Measurements from ENCODE around the gene HOXD9. TPM values are rescaled to one million over a fixed set of nuclear protein-coding genes. Genes with fewer than 3 reads are reported as not detected.

The HOXD9 gene
- total and polyA plus RNA-seq, 7 donors: 0.46 to 27.1 (median 10.6) TPM

DNA sequence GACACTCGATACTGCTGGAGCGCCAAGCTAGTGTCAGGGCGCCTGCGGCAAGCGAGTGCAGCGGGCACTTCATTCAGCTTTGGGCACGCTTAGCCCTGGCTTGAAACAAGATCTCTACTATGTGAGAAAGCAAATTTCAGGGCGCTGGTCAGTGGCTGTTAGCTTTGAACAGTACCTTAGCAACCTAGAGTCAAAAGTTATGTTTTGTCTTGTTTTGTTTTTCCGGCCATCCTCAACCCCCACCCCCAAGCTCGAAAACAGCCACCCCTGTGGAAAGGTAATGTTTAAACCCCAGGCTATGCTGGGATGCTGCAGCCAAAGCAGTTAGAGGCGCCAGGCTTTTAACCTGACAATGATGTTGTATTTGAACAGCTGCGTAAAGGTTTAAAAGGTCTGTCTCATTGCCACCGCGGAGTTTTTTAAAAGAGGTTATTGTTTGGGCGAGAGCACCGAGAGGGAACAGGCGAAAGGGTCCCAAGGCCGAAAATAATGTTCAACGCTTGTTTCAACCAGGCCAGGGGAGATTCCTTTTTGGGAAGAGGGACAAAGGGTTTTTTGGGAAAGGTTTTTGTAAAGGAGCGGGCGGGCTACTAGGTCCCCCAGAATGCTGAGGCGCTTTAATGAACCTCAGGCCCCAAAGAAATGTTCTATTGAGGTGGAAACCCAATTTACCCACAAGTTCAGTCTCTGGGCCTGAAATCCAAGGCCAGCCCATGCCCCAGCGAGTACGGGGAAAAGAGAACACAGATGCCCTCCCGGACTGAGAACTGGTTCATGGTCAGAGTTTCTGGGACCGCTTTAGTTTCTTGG is 8.2 kb upstream of the HOXD9 start:
- no peak overlapping the region for H3K4me3 ChIP-seq
- H3K36me3 ChIP-seq: peaks cover 0 to 13% (median 0%) of the 10 kb centered on the region in 4 donors
- H3K27me3 ChIP-seq: peaks cover 0 to 62% (median 4%) of the 10 kb centered on the region in 3 donors
- 23 to 33% methylated on average over 26 of the region's 26 CpGs for WGBS, 2 donors
- intact Hi-C loops (cut with DNase I): no loop called here
- no peaks in the 10 kb centered on the region for H3K9me3 ChIP-seq
- TF ChIP-seq POLR2AphosphoS5 (IDR thresholded peaks at IDR 0.05) (no peak), POLR2A (IDR thresholded peaks at IDR 0.05) (no peak), EP300 (IDR thresholded peaks at IDR 0.05) (no peak)
- TF ChIP-seq, protein P1, sequence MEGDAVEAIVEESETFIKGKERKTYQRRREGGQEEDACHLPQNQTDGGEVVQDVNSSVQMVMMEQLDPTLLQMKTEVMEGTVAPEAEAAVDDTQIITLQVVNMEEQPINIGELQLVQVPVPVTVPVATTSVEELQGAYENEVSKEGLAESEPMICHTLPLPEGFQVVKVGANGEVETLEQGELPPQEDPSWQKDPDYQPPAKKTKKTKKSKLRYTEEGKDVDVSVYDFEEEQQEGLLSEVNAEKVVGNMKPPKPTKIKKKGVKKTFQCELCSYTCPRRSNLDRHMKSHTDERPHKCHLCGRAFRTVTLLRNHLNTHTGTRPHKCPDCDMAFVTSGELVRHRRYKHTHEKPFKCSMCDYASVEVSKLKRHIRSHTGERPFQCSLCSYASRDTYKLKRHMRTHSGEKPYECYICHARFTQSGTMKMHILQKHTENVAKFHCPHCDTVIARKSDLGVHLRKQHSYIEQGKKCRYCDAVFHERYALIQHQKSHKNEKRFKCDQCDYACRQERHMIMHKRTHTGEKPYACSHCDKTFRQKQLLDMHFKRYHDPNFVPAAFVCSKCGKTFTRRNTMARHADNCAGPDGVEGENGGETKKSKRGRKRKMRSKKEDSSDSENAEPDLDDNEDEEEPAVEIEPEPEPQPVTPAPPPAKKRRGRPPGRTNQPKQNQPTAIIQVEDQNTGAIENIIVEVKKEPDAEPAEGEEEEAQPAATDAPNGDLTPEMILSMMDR (IDR thresholded peaks at IDR 0.05): no peak
- no peak for DNase-seq
- H3K27ac ChIP-seq: no peak overlapping the region
- H3K4me1 ChIP-seq: peaks cover 0 to 51% (median 25%) of the 10 kb centered on the region in 4 donors

DNA sequence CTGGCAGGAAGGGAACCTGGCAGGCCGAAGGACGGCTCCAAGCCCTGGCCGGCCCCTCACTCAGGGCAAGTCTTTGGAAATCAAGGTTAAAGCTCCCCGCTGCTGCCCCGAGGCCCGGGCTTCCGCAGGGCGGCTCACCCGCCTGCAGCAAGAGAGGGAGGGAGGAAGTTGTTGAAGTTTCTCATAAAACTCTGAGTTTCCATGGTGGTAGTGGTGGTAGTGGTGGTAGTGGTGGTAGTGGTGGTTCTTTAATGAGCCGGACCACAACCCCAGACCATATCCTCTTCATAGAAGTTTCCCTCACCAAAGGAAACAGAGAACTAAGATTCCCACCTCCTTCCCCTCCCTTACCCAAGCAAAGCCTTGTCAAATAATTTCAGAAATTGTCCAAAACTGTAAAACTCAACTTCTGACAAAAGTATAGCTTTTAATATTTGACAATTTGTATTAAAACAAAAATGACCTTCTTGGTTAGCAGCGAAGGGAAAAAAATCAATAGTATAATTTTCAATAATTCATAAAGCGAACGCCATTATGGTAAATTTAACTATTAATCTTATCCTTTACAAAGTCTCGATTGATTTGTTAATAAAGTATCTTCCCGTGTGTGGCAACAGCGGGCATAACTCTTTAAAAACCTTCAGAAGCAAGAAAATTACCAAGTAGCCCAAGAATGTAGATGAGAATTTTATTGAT is 7.4 kb upstream of the HOXD9 start:
- Histone ChIP-seq H3K36me3 (peaks cover 0 to 8% (median 0%) of the 10 kb centered on the region in 4 donors), H3K27me3 (peaks cover 0 to 62% (median 4%) of the 10 kb centered on the region in 3 donors), H3K27ac (no peak overlapping the region), H3K4me3 (no peak overlapping the region), H3K9me3 (no peaks in the 10 kb centered on the region), H3K4me1 (peaks cover 0 to 44% (median 24%) of the 10 kb centered on the region in 4 donors)
- DNase-seq: no peak
- intact Hi-C loops (cut with DNase I): no loop called here
- TF ChIP-seq, protein P1 (IDR thresholded peaks at IDR 0.05): no peak
- no peak for TF ChIP-seq POLR2A (IDR thresholded peaks at IDR 0.05)
- TF ChIP-seq EP300 (IDR thresholded peaks at IDR 0.05): no peak
- TF ChIP-seq POLR2AphosphoS5 (IDR thresholded peaks at IDR 0.05): no peak
- 41 to 48% methylated on average over 16 of the region's 16 CpGs for WGBS, 2 donors

GRCh38 chr2:176115883-176116813 is 6.4 kb upstream of the HOXD9 start, which contains the start of gene HOXD10:
HOXD10 (plus strand) TSS chr2:176116778; CDS start chr2:176116834, 56 bp downstream.
- DNase-seq: peak; percentile 67
- no peaks in the 10 kb centered on the region for H3K9me3 ChIP-seq
- H3K4me1 ChIP-seq: peaks cover 0 to 33% (median 23%) of the 10 kb centered on the region in 4 donors
- TF ChIP-seq EP300 (IDR thresholded peaks at IDR 0.05) (no peak), POLR2AphosphoS5 (IDR thresholded peaks at IDR 0.05) (peak in 1 of 4 donors; percentile 6), POLR2A (IDR thresholded peaks at IDR 0.05) (no peak)
- TF ChIP-seq, protein P1 (IDR thresholded peaks at IDR 0.05): no peak
- intact Hi-C loops (cut with DNase I): no loop called here
- WGBS, 2 donors: 14 to 19% methylated on average over 66 of the region's 66 CpGs
- peaks cover 0 to 63% (median 4%) of the 10 kb centered on the region in 3 donors for H3K27me3 ChIP-seq
- H3K36me3 ChIP-seq: no peaks in the 10 kb centered on the region
- peak within 1 kb of the TSS in 1 of 4 donors; percentile 41 for H3K27ac ChIP-seq
- peak within 1 kb of the TSS in 1 of 4 donors; percentile 21 for H3K4me3 ChIP-seq

DNA sequence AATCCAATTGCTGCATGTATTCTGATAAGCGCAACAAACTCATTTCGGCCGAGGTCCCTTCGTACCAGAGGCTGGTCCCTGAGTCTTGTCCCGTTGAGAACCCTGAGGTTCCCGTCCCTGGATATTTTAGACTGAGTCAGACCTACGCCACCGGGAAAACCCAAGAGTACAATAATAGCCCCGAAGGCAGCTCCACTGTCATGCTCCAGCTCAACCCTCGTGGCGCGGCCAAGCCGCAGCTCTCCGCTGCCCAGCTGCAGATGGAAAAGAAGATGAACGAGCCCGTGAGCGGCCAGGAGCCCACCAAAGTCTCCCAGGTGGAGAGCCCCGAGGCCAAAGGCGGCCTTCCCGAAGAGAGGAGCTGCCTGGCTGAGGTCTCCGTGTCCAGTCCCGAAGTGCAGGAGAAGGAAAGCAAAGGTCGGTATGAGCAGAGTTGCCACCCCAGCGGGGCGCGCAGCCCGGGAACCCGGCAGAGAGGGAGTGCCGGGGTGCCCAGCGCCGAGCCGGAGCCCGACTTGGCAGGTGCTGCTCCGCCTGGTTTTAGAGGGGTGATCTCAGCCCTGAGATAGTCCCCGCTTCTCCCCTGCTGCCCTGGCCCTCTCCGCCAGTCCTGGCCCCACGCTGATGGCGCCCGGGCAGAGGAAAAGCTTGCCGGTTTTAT is 5.2 kb upstream of the HOXD9 start:
- H3K36me3 ChIP-seq: peaks cover 0 to 2% (median 0%) of the 10 kb centered on the region in 4 donors
- WGBS, 2 donors: 32 to 39% methylated on average over 40 of the region's 40 CpGs
- intact Hi-C loops (cut with DNase I): no loop called here
- peaks cover 0 to 65% (median 4%) of the 10 kb centered on the region in 3 donors for H3K27me3 ChIP-seq
- peak; percentile 48 for DNase-seq
- no peak overlapping the region for H3K27ac ChIP-seq
- peaks cover 0 to 25% (median 19%) of the 10 kb centered on the region in 4 donors for H3K4me1 ChIP-seq
- TF ChIP-seq EP300 (IDR thresholded peaks at IDR 0.05) (no peak), POLR2A (IDR thresholded peaks at IDR 0.05) (no peak), POLR2AphosphoS5 (IDR thresholded peaks at IDR 0.05) (no peak)
- TF ChIP-seq, protein P1 (IDR thresholded peaks at IDR 0.05): no peak
- no peak overlapping the region for H3K4me3 ChIP-seq
- no peaks in the 10 kb centered on the region for H3K9me3 ChIP-seq
